GM18951 (cell line): ENCODE data around the gene CDCA7.

Experiments used
- POLR2A ChIP-seq: IDR thresholded peaks from 4 replicates; pipeline ENCODE4 v1.6.1; 2011; ENCODE audit warnings: mild to moderate bottlenecking; ENCODE audit not compliant: insufficient read length, insufficient read depth; ENCODE audit errors: extremely low read depth
- in situ Hi-C: fragments of 300-500 bp; cut with MboI; formaldehyde crosslinking; loops from one replicate; pipeline ENCODE4 v1.12.0; 2022; ENCODE audit warnings: low sequenced_read_pairs, mixed read lengths, inconsistent platforms; ENCODE audit not compliant: unreplicated experiment

The CDCA7 gene

GRCh38 chr2:173401716-173402326 is 47.1 kb downstream of the CDCA7 start:
- in situ Hi-C loops, result loop anchor here (25.0 kb wide), 1 partner anchor 935 kb away; the partner anchor contains the start of gene SP9

GRCh38 chr2:173402405-173402974 is 47.8 kb downstream of the CDCA7 start:
- TF ChIP-seq POLR2A, result no peak
- in situ Hi-C loops, result loop anchor here (25.0 kb wide), 1 partner anchor 935 kb away; the partner anchor contains the start of gene SP9

More at GRCh38 chr2:173401716-173402326, 47.1 kb downstream of the CDCA7 start:
- no peak for TF ChIP-seq POLR2A

- in situ Hi-C loops, result loop anchor here (25.0 kb wide), 1 partner anchor 932 kb away; the partner anchor contains the start of gene SP9
- no peak for TF ChIP-seq POLR2A
Measured at GRCh38 chr2:173404841-173405750, 50.4 kb downstream of the CDCA7 start.

GRCh38 chr2:173407176-173407575 is 52.5 kb downstream of the CDCA7 start:
- no peak for TF ChIP-seq POLR2A
- in situ Hi-C loops, result loop anchor here (25.0 kb wide), 1 partner anchor 930 kb away; the partner anchor contains the start of gene SP9

- in situ Hi-C loops, result loop anchor here (25.0 kb wide), 1 partner anchor 930 kb away; the partner anchor contains the start of gene SP9
- TF ChIP-seq POLR2A, result no peak
Measured at GRCh38 chr2:173407646-173408045, 53.0 kb downstream of the CDCA7 start.

- in situ Hi-C loops, result loop anchor here (25.0 kb wide), 1 partner anchor 927 kb away; the partner anchor contains the start of gene SP9
Measured at GRCh38 chr2:173410579-173410978, 55.9 kb downstream of the CDCA7 start.

GRCh38 chr2:173412628-173413027 is 58.0 kb downstream of the CDCA7 start:
- in situ Hi-C loops, result loop anchor here (25.0 kb wide), 1 partner anchor 925 kb away; the partner anchor contains the start of gene SP9
- no peak for TF ChIP-seq POLR2A

More at GRCh38 chr2:173410579-173410978, 55.9 kb downstream of the CDCA7 start:
- TF ChIP-seq POLR2A, result no peak

GRCh38 chr2:173414823-173415322 is 60.2 kb downstream of the CDCA7 start:
- in situ Hi-C loops, result loop anchor here (25.0 kb wide), 1 partner anchor 922 kb away; the partner anchor contains the start of gene SP9
- TF ChIP-seq POLR2A, result no peak

- in situ Hi-C loops, result loop anchor here (25.0 kb wide), 1 partner anchor 922 kb away; the partner anchor contains the start of gene SP9
Measured at GRCh38 chr2:173415431-173416381, 61.0 kb downstream of the CDCA7 start.

GRCh38 chr2:173416415-173417152 is 61.9 kb downstream of the CDCA7 start:
- in situ Hi-C loops, result loop anchor here (25.0 kb wide), 1 partner anchor 921 kb away; the partner anchor contains the start of gene SP9

More at GRCh38 chr2:173415431-173416381, 61.0 kb downstream of the CDCA7 start:
- TF ChIP-seq POLR2A, result no peak

GRCh38 chr2:173417341-173417740 is 62.7 kb downstream of the CDCA7 start:
- no peak for TF ChIP-seq POLR2A
- in situ Hi-C loops, result loop anchor here (25.0 kb wide), 1 partner anchor 920 kb away; the partner anchor contains the start of gene SP9

- in situ Hi-C loops, result loop anchor here (25.0 kb wide), 1 partner anchor 919 kb away; the partner anchor contains the start of gene SP9
- TF ChIP-seq POLR2A, result no peak
Measured at GRCh38 chr2:173417802-173418201, 63.1 kb downstream of the CDCA7 start.
